RWPE2 (cell line): ENCODE data around the gene CAT.

Source experiments
- ATAC-seq: fragments of 200-7000 bp; cut with Tn5 transposase; 3 replicates; pipeline ENCODE4 v1.9.1; 2021; ENCODE audit warnings: low read depth
- DNase-seq: peaks from one replicate; pipeline ENCODE4 v3.0.0-alpha.2; 2020; ENCODE audit warnings: low spot score
- H3K27ac ChIP-seq: fragments of 450-650 bp; 2 replicates; pipeline ENCODE4 v1.5.1; 2017; ENCODE audit warnings: mild to moderate bottlenecking; ENCODE audit not compliant: poor library complexity, severe bottlenecking
- H3K27me3 ChIP-seq: fragments of 250-450 bp; sonication (Bioruptor Pico); 2 replicates; pipeline ENCODE4 v1.5.1; 2021; ENCODE audit warnings: mild to moderate bottlenecking, moderate library complexity; ENCODE audit not compliant: insufficient read depth, poor library complexity, severe bottlenecking
- H3K36me3 ChIP-seq: fragments of 250-450 bp; sonication (Bioruptor Pico); 2 replicates; pipeline ENCODE4 v1.5.1; 2020; ENCODE audit warnings: low read depth, mild to moderate bottlenecking, moderate library complexity
- H3K4me1 ChIP-seq: fragments of 250-450 bp; sonication (Bioruptor Pico); 2 replicates; pipeline ENCODE4 v1.5.1; 2021; ENCODE audit warnings: mild to moderate bottlenecking, moderate library complexity; ENCODE audit not compliant: insufficient read depth, poor library complexity, severe bottlenecking
- H3K4me3 ChIP-seq: fragments of 250-450 bp; sonication (Bioruptor Pico); 2 replicates; pipeline ENCODE4 v1.5.1; 2021; ENCODE audit warnings: mild to moderate bottlenecking, moderate library complexity; ENCODE audit not compliant: severe bottlenecking
- H3K9me3 ChIP-seq: fragments of 250-450 bp; sonication (Bioruptor Pico); 2 replicates; pipeline ENCODE4 v1.5.1; 2021; ENCODE audit warnings: mild to moderate bottlenecking, moderate library complexity; ENCODE audit not compliant: severe bottlenecking
- TF ChIP-seq, protein P1 (sequence below): fragments of 450-650 bp; IDR thresholded peaks from one replicate; pipeline ENCODE4 v1.5.1; 2017; ENCODE audit warnings: mild to moderate bottlenecking, moderate library complexity; ENCODE audit not compliant: poor library complexity, severe bottlenecking

CAT gene

DNA sequence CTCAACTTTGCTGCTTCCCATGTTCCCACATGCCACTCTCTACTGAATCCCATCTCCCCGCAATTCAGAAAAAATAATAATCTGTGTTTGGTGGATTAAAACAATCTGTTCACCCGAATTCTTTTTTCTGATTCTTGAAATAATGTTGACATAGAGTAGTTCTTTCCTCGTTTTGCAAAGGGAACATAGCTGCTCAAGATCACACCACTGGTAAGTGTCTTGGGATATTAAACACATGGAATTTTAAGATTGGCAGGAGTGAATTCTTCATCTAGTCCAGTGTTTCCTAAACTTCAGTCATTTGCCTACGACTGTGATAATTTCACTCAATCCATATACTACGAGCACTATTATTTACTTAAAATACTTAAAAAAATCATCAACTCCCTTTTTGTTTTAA lies 68.9 kb downstream of the CAT start:
- no peak overlapping the region for H3K4me3 ChIP-seq
- no peaks in the 10 kb centered on the region for H3K27me3 ChIP-seq
- H3K36me3 ChIP-seq = no peaks in the 10 kb centered on the region
- TF ChIP-seq, protein P1, sequence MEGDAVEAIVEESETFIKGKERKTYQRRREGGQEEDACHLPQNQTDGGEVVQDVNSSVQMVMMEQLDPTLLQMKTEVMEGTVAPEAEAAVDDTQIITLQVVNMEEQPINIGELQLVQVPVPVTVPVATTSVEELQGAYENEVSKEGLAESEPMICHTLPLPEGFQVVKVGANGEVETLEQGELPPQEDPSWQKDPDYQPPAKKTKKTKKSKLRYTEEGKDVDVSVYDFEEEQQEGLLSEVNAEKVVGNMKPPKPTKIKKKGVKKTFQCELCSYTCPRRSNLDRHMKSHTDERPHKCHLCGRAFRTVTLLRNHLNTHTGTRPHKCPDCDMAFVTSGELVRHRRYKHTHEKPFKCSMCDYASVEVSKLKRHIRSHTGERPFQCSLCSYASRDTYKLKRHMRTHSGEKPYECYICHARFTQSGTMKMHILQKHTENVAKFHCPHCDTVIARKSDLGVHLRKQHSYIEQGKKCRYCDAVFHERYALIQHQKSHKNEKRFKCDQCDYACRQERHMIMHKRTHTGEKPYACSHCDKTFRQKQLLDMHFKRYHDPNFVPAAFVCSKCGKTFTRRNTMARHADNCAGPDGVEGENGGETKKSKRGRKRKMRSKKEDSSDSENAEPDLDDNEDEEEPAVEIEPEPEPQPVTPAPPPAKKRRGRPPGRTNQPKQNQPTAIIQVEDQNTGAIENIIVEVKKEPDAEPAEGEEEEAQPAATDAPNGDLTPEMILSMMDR = no peak
- H3K4me1 ChIP-seq = no peaks in the 10 kb centered on the region
- no peak for ATAC-seq
- DNase-seq = no peak
- no peak overlapping the region for H3K27ac ChIP-seq
- H3K9me3 ChIP-seq = no peaks in the 10 kb centered on the region

DNA sequence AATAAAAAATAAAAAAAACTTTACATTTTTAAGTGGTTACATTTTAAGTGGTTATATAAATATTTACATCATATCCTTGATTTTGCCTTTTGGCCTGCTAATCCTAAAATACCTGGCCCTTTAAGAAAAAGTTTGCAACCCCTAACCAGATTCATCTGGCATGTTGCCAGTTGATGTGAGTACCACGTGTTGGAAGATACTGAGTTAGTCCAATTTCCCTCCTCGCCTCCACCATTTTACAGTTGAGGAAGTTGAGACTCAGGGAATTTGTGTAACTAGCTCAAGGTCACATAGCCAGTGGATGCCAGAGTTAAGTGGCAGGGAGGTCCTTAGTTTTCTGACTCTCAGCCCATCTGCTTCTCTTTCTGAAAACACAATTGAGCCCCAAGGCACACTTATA lies 69.8 kb downstream of the CAT start:
- H3K9me3 ChIP-seq = no peaks in the 10 kb centered on the region
- no peak for ATAC-seq
- no peak overlapping the region for H3K27ac ChIP-seq

DNA sequence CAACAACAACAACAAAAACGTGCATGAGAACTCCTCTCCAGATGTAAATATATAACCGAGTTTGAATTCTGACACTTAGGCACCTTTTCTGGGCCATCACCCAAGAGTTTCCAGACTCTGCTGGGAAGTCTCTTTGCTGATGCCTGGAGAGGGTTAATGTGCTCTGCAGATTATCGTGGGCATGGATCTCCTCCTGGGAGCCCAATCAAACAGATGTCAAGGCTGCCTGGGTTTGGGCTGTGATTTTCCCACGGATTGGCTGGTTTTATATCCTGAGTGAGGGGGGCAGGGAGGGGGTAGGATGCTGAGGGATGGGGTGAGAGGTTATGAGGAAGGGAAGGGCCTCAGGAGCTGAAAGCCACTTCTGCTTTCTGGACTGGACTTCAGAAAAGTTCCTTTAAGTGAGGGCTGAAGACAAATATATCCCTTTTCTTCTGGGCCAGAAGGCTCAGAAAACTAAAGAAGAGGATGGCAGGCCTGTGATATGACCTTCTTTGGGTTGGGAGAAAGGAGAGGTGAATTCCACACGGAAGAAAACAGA lies 70.7 kb downstream of the CAT start:
- no peak overlapping the region for H3K27ac ChIP-seq
- DNase-seq = no peak
- ATAC-seq = no peak

More for the DNA sequence above, 69.8 kb downstream of the CAT start:
- Histone ChIP-seq H3K4me3 (no peak overlapping the region), H3K36me3 (no peaks in the 10 kb centered on the region), H3K4me1 (no peaks in the 10 kb centered on the region), H3K27me3 (no peaks in the 10 kb centered on the region)
- TF ChIP-seq, protein P1 = no peak
- DNase-seq = no peak

DNA sequence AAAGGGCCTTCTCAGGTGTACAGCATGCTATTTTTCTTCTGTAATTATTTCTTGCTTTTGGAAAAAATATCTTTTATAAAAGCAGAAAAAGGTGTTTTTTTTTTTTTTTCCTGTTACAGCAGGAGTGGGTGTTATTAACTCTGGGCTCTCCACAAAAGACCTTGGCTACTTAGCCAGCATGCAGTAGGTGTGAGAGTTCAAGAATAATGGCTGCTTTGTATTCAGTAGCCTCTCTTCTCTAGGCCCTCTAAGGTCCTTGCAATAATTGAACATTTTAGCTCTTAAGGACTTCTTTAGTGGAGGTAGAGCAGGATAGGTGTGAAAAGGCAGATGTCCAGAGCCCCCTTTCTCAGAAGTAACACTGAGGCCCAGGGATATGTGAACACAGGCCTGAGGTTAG lies 71.5 kb downstream of the CAT start:
- H3K4me3 ChIP-seq = no peak overlapping the region
- H3K4me1 ChIP-seq = no peaks in the 10 kb centered on the region
- no peak overlapping the region for H3K27ac ChIP-seq
- no peaks in the 10 kb centered on the region for H3K9me3 ChIP-seq
- no peaks in the 10 kb centered on the region for H3K27me3 ChIP-seq
- DNase-seq = no peak
- ATAC-seq = no peak
- TF ChIP-seq, protein P1 = no peak
- no peaks in the 10 kb centered on the region for H3K36me3 ChIP-seq

More for the DNA sequence above, 70.7 kb downstream of the CAT start:
- TF ChIP-seq, protein P1 = no peak
- H3K9me3 ChIP-seq = no peaks in the 10 kb centered on the region
- no peak overlapping the region for H3K4me3 ChIP-seq
- H3K27me3 ChIP-seq = no peaks in the 10 kb centered on the region
- no peaks in the 10 kb centered on the region for H3K4me1 ChIP-seq
- H3K36me3 ChIP-seq = no peaks in the 10 kb centered on the region

DNA sequence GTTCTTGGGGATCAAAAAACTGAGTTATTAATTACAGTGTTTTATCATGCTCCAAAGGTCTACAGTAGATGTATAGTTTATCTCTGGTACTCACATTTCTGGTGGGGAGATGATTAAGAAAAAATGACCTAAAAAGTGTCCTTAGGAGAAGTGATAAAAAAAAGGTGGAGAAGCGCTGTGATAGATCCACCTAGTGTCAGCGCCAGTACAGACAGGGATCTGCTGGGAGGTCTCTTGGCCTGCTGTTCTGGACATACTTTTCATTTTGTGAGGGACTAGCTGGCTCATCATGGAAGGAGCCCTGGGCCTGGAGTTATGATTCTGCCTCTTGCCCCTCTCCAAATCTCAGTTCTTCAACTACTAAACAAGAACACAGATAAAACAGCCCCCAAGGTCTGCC lies 71.9 kb downstream of the CAT start:
- Histone ChIP-seq H3K4me1 (no peaks in the 10 kb centered on the region), H3K4me3 (no peak overlapping the region), H3K9me3 (no peaks in the 10 kb centered on the region), H3K27me3 (no peaks in the 10 kb centered on the region), H3K36me3 (no peaks in the 10 kb centered on the region), H3K27ac (no peak overlapping the region)
- TF ChIP-seq, protein P1 = no peak
- DNase-seq (no peak), ATAC-seq (no peak)
